K562 (cell line): ENCODE results near the gene RND1. TPM values are rescaled to one million over a fixed set of nuclear protein-coding genes. Genes with fewer than 3 reads are reported as not detected.

ENCODE experiments used
- BRF1 ChIP-seq: IDR thresholded peaks from 3 replicates; pipeline ENCODE4 v1.6.1; 2011; ENCODE audit warnings: borderline replicate concordance, mild to moderate bottlenecking; ENCODE audit not compliant: insufficient read length; ENCODE audit errors: extremely low read depth
- CHD1 ChIP-seq: fragments of 200-600 bp; sonication (generic); IDR thresholded peaks from one replicate; pipeline ENCODE4 v1.6.1; 2012; ENCODE audit warnings: mild to moderate bottlenecking, moderate library complexity, low read length, inconsistent platforms
- FOXO4 ChIP-seq: fragments of 450-650 bp; formaldehyde crosslinking; IDR thresholded peaks from 2 replicates; pipeline ENCODE4 v1.4.0; 2020; ENCODE audit warnings: mild to moderate bottlenecking, moderate library complexity
- GTF2F1 ChIP-seq: IDR thresholded peaks from 2 replicates; pipeline ENCODE4 v1.6.1; 2011; ENCODE audit warnings: low read depth, low read length, improper control_type of control experiment
- NCOA6 ChIP-seq: fragments of 450-650 bp; IDR thresholded peaks from 2 replicates; pipeline ENCODE4 v1.6.1; 2017; ENCODE audit warnings: mild to moderate bottlenecking
- PRDM10 ChIP-seq: fragments of 450-650 bp; IDR thresholded peaks from 2 replicates; pipeline ENCODE4 v1.6.1; 2018; ENCODE audit not compliant: partially characterized antibody
- PRPF4 ChIP-seq: fragments of 200-400 bp; formaldehyde crosslinking; IDR thresholded peaks from one replicate; pipeline ENCODE4 v1.6.1; 2017; ENCODE audit warnings: low read length, low read depth, mild to moderate bottlenecking; ENCODE audit not compliant: insufficient read depth, poor library complexity, severe bottlenecking
- SIN3A ChIP-seq, 2 experiments: fragments of 150-350 bp in 1 of 2; IDR thresholded peaks; 2 replicates each; pipeline ENCODE4 v1.6.1; 2011 to 2016; ENCODE audit warnings: borderline replicate concordance in 2 of 2, low read depth in 2 of 2, low read length in 2 of 2, mild to moderate bottlenecking in 2 of 2, moderate library complexity in 2 of 2; ENCODE audit not compliant: control insufficient read depth in 1 of 2
- SMARCB1 ChIP-seq: IDR thresholded peaks from 2 replicates; pipeline ENCODE4 v1.6.1; 2011; ENCODE audit warnings: improper control_type of control experiment, low read depth; ENCODE audit not compliant: insufficient read length
- SRSF7 ChIP-seq: fragments of 200-400 bp; formaldehyde crosslinking; optimal IDR thresholded peaks from 2 replicates; pipeline ENCODE3; 2017; ENCODE audit warnings: mild to moderate bottlenecking, low read depth, low read length
- TOE1 ChIP-seq, 2 experiments: fragments of 450-650 bp in 1 of 2; sonication (generic) in 1 of 2; formaldehyde crosslinking in 1 of 2; IDR thresholded peaks; 2 replicates each; pipeline versions ENCODE4 v1.7.1 to v1.8.0; 2016 to 2022; ENCODE audit warnings: borderline replicate concordance in 2 of 2, mild to moderate bottlenecking in 2 of 2, antibody characterized with exemption in 1 of 2, inconsistent platforms in 1 of 2, low read depth in 1 of 2, missing genetic modification reagents in 1 of 2, moderate library complexity in 1 of 2
- ZNF12 ChIP-seq: sonication (generic); formaldehyde crosslinking; IDR thresholded peaks from 2 replicates; pipeline ENCODE4 v1.4.0; 2020; ENCODE audit warnings: mild to moderate bottlenecking, missing genetic modification reagents
- ZNF146 ChIP-seq: IDR thresholded peaks from one replicate; pipeline ENCODE4 v1.6.1; 2018; ENCODE audit warnings: missing compliant biosample characterization; ENCODE audit not compliant: unreplicated experiment
- ZNF175 ChIP-seq: fragments of 200-800 bp; sonication (Bioruptor generic); IDR thresholded peaks from 2 replicates; pipeline ENCODE4 v1.6.1; 2016; ENCODE audit warnings: low read depth, mild to moderate bottlenecking, missing genetic modification characterization, missing compliant biosample characterization
- ZNF197 ChIP-seq: fragments of 200-800 bp; sonication (Bioruptor generic); IDR thresholded peaks from 2 replicates; pipeline ENCODE4 v1.6.1; 2016; ENCODE audit warnings: low read depth, missing genetic modification characterization, missing compliant biosample characterization
- ZNF311 ChIP-seq: fragments of 250-450 bp; sonication (Bioruptor Pico); IDR thresholded peaks from 2 replicates; pipeline ENCODE4 v1.4.0; 2020; ENCODE audit warnings: mild to moderate bottlenecking, moderate library complexity
- ZNF764 ChIP-seq: fragments of 250-450 bp; sonication (Bioruptor Pico); IDR thresholded peaks from 2 replicates; pipeline ENCODE4 v1.4.0; 2020; ENCODE audit warnings: low read depth, mild to moderate bottlenecking, moderate library complexity
- polyA plus RNA-seq, 8 experiments: library from polyadenylated mRNA; depleted of rRNA in 4 of 8; stranded (reverse) in 5 of 8; unstranded in 3 of 8; fragments of >200 nt; fragmentation: Nextera tagmentation in 2 of 8; fragmentation: Illumina TruSeq in 1 of 8; extraction: Ambion mirVana in 2 of 8; extraction: Trizol in 1 of 8; gene quantifications; 2 replicates each; pipeline versions ENCODE4 v1.2.1 to v1.2.3, GENCODE V29; 2011 to 2014; ENCODE audit warnings: inconsistent platforms in 1 of 8, missing spikeins in 1 of 8
- total RNA-seq, 7 experiments: library from RNA; depleted of rRNA in 6 of 7; stranded (reverse); fragments of >200 nt in 6 of 7; fragmentation: Illumina TruSeq in 2 of 7; extraction: Trizol in 2 of 7; gene quantifications; 2 replicates each; pipeline versions ENCODE4 v1.2.1 to v1.2.3, GENCODE V29; 2011 to 2021; ENCODE audit warnings: low replicate concordance in 1 of 7
- TF ChIP-seq, protein P1 (sequence below): IDR thresholded peaks from 2 replicates; pipeline ENCODE4 v1.6.1; 2011; ENCODE audit warnings: borderline replicate concordance, low read depth, mild to moderate bottlenecking, moderate library complexity, low read length; ENCODE audit not compliant: insufficient read depth, poor library complexity, severe bottlenecking

RND1 gene
- total and polyA plus RNA-seq, 9 of the 15 experiments (the other 6 are each of a cell fraction or from before 2014, with no cell fraction given) = 0.18 to 0.78 (median 0.58) TPM; not detected in 2

- TF ChIP-seq ZNF146 (CRISPR knock-in tag) = no peak
- TF ChIP-seq ZNF175 = 0 out of 2 replicates have a peak, but pooled peaks have one; percentile 21
- TF ChIP-seq SIN3A (IDR thresholded peaks at IDR 0.05; ENCODE audit: borderline replicate concordance in 2 of 2, control insufficient read depth in 1 of 2, low read depth in 2 of 2, low read length in 2 of 2) = peak in 1 of 2 experiments; percentile 82; a peak in 1 of 4 replicates
- no peak for TF ChIP-seq NCOA6
- TF ChIP-seq, protein P1, sequence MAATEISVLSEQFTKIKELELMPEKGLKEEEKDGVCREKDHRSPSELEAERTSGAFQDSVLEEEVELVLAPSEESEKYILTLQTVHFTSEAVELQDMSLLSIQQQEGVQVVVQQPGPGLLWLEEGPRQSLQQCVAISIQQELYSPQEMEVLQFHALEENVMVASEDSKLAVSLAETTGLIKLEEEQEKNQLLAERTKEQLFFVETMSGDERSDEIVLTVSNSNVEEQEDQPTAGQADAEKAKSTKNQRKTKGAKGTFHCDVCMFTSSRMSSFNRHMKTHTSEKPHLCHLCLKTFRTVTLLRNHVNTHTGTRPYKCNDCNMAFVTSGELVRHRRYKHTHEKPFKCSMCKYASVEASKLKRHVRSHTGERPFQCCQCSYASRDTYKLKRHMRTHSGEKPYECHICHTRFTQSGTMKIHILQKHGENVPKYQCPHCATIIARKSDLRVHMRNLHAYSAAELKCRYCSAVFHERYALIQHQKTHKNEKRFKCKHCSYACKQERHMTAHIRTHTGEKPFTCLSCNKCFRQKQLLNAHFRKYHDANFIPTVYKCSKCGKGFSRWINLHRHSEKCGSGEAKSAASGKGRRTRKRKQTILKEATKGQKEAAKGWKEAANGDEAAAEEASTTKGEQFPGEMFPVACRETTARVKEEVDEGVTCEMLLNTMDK = peak; percentile 99
- TF ChIP-seq SRSF7 = no peak
- TF ChIP-seq CHD1 = peak; percentile 11
- TF ChIP-seq PRDM10 = peak; percentile 95
- peak; percentile 92 for TF ChIP-seq ZNF764 (CRISPR knock-in tag)
- TF ChIP-seq GTF2F1 = peak; percentile 57; the same call in 1 of the 2 replicates
- no peak for TF ChIP-seq BRF1
- TF ChIP-seq ZNF12 (CRISPR knock-in tag) = peak; percentile 33; the same call in 1 of the 2 replicates
- TF ChIP-seq SMARCB1 = no peak
- TF ChIP-seq ZNF197 (CRISPR knock-in tag) = no peak
- TF ChIP-seq PRPF4 = peak; percentile 56
- TF ChIP-seq ZNF311 (CRISPR knock-in tag) = no peak
- no peak for TF ChIP-seq FOXO4 (CRISPR knock-in tag)
- peak; percentile 30; the same call in 1 of the 2 replicates for TF ChIP-seq TOE1 (IDR thresholded peaks at IDR 0.05; ENCODE audit: borderline replicate concordance)
- peak; percentile 70; the same call in 1 of the 2 replicates for TF ChIP-seq TOE1 (CRISPR knock-in tag; IDR thresholded peaks at IDR 0.05; ENCODE audit: borderline replicate concordance, low read depth)
These were observed 51.2 kb downstream of the RND1 start (continued) for GRCh38 chr12:48814262-48815125.
